ENCODE data around the gene FDXR.

DNA sequence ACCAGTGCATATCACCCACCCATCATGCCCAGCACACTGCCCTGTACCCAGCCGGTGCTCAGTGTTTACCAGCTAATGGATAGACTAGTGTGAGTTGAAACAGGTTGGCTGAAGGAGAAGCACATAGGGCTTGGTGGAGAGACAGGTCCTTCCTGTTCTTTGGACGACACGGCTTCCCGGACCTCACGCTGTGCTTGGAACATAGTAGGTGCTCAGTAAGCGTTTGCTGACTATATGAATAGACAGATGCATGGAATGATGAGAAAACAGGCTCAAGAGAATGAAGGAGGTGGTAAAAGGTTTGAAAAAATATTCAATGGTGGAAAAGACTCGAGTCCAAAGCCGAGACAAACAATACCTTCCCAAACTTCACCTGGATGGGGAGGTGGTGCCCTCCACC is 27.4 kb upstream of the FDXR start:
- TF ChIP-seq, protein P1, sequence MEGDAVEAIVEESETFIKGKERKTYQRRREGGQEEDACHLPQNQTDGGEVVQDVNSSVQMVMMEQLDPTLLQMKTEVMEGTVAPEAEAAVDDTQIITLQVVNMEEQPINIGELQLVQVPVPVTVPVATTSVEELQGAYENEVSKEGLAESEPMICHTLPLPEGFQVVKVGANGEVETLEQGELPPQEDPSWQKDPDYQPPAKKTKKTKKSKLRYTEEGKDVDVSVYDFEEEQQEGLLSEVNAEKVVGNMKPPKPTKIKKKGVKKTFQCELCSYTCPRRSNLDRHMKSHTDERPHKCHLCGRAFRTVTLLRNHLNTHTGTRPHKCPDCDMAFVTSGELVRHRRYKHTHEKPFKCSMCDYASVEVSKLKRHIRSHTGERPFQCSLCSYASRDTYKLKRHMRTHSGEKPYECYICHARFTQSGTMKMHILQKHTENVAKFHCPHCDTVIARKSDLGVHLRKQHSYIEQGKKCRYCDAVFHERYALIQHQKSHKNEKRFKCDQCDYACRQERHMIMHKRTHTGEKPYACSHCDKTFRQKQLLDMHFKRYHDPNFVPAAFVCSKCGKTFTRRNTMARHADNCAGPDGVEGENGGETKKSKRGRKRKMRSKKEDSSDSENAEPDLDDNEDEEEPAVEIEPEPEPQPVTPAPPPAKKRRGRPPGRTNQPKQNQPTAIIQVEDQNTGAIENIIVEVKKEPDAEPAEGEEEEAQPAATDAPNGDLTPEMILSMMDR (IDR thresholded peaks at IDR 0.05) = no peak
- TF ChIP-seq TP53 (CRISPR knock-in tag; IDR thresholded peaks at IDR 0.05) (no peak), MAZ (IDR thresholded peaks at IDR 0.05; ENCODE audit: borderline replicate concordance, low read depth, low read length) (no peak), EP300 (IDR thresholded peaks at IDR 0.05) (no peak), RAD21 (conservative IDR thresholded peaks at IDR 0.05 in 1 of 2, IDR thresholded peaks at IDR 0.05 in 1 of 2) (no peak), JUNB (IDR thresholded peaks at IDR 0.05) (no peak), BHLHE40 (IDR thresholded peaks at IDR 0.05; ENCODE audit: low read depth, low read length) (no peak), CHD4 (IDR thresholded peaks at IDR 0.05; ENCODE audit: borderline replicate concordance) (no peak), CBX8 (IDR thresholded peaks at IDR 0.05) (no peak), FOSL2 (IDR thresholded peaks at IDR 0.05) (no peak), FOSL2 (CRISPR knock-in tag; IDR thresholded peaks at IDR 0.05) (no peak), SMC3 (IDR thresholded peaks at IDR 0.05) (no peak)
- TF ChIP-seq, protein P2, sequence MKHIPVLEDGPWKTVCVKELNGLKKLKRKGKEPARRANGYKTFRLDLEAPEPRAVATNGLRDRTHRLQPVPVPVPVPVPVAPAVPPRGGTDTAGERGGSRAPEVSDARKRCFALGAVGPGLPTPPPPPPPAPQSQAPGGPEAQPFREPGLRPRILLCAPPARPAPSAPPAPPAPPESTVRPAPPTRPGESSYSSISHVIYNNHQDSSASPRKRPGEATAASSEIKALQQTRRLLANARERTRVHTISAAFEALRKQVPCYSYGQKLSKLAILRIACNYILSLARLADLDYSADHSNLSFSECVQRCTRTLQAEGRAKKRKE (CRISPR knock-in tag; IDR thresholded peaks at IDR 0.05; ENCODE audit: low read depth) = no peak
- TF ChIP-seq, protein P3, sequence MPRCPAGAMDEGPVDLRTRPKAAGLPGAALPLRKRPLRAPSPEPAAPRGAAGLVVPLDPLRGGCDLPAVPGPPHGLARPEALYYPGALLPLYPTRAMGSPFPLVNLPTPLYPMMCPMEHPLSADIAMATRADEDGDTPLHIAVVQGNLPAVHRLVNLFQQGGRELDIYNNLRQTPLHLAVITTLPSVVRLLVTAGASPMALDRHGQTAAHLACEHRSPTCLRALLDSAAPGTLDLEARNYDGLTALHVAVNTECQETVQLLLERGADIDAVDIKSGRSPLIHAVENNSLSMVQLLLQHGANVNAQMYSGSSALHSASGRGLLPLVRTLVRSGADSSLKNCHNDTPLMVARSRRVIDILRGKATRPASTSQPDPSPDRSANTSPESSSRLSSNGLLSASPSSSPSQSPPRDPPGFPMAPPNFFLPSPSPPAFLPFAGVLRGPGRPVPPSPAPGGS (IDR thresholded peaks at IDR 0.05) = no peak
- TF ChIP-seq, protein P4, sequence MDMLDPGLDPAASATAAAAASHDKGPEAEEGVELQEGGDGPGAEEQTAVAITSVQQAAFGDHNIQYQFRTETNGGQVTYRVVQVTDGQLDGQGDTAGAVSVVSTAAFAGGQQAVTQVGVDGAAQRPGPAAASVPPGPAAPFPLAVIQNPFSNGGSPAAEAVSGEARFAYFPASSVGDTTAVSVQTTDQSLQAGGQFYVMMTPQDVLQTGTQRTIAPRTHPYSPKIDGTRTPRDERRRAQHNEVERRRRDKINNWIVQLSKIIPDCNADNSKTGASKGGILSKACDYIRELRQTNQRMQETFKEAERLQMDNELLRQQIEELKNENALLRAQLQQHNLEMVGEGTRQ (IDR thresholded peaks at IDR 0.05) = no peak
